HG03442 (cell line): Measurements from ENCODE around the gene TBX6.
"Not testable (repeated sequence)": the region's sequence is repeated elsewhere in the genome, so short reads cannot be mapped to it uniquely, and the experiment has no call there.

Experiments
- ATAC-seq: cut with Tn5 transposase; IDR thresholded peaks from one replicate; pipeline ENCODE4 v1.9.1; 2021; ENCODE audit warnings: mild to moderate bottlenecking, moderate library complexity; ENCODE audit not compliant: unreplicated experiment

The TBX6 gene, protein sequence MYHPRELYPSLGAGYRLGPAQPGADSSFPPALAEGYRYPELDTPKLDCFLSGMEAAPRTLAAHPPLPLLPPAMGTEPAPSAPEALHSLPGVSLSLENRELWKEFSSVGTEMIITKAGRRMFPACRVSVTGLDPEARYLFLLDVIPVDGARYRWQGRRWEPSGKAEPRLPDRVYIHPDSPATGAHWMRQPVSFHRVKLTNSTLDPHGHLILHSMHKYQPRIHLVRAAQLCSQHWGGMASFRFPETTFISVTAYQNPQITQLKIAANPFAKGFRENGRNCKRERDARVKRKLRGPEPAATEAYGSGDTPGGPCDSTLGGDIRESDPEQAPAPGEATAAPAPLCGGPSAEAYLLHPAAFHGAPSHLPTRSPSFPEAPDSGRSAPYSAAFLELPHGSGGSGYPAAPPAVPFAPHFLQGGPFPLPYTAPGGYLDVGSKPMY

DNA sequence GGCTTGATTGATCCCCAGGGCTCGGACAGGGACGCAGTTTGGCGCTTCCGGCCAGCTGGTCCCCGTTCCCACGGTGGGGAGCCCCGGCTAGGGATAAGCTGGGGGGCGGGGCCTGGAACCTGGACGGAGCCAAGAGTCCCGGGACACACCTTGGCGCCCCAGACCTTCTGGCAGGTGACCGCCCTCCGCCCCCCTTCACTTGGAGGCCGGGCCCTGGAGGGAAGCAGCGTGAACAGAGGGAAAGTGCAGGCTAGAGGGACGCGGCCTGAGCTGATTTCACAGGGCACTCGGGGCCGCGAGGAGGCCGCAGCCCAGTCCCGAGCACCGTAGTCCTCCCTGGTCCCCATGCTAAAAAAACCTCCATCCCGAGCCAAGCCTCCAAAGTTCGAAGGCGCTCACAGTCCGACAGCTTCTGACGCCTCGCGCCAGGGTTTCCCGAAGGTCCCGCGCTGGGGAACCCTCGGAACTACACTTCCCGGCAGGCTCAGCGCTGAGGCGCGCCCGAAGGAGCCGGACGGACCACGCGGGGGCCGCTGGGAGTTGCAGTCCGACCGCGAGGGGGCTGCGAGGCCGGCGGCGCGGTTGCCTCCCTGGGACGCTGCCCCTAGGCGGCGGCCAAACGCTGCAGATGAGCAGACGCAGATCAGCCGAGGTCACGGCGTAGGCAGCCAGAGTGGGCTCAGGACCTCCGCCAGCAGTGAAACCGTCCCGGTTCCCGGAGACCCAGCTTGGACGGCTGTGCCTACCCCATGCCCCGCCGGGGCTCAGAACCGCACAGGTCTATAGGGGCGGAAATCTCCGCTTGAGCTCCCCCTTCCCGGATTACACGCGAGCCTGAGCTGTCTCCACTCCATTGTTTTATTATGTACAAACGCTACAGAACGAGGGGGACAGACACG, at the start of gene TBX6:
TBX6 (minus strand) TSS at position 451 of the 899 bp plus-strand sequence. CDS start 731 bp downstream, outside the sequence.
- ATAC-seq: peak; percentile 59

DNA sequence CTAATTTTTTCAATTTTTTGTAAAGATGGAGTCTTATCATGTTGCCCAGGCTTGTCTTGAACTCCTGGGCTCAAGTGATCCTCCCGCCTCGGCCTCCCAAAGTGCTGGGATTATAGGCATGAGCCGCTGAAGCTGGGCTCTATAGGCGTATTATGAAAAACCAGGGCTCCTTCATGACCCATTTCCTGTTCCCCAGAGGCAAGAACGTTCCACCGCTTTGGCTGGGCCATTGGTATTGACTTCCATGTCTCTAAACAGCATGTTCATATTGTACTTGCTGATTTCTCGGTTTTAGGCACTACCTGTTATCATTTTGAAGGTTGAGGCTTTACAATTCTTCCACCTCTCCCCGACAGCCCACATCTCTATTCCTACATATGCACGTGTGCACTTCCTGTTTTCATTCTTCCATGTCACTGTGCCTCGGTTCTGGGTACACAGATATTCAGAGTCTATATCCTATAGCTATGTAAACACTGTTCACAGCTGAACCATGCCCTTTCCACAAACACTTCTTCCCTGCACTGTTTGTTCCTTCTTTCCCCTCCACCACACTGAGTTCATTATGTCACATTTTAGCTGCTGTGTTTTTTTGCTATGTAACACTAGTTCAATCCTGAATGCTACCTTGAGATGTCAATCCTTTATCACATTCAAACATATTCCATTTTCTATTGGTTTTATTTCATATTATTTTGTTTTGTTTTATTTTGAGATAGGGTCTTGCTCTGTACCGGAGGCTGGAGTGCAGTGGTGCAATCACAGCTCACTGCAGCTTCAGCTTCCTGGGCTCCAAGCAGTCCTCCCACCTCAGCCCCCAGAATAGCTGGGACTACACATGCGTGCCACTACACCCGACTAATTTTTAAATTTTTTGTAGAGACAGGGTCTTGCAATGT, 48.1 kb upstream of the TBX6 start:
- no peak for ATAC-seq

DNA sequence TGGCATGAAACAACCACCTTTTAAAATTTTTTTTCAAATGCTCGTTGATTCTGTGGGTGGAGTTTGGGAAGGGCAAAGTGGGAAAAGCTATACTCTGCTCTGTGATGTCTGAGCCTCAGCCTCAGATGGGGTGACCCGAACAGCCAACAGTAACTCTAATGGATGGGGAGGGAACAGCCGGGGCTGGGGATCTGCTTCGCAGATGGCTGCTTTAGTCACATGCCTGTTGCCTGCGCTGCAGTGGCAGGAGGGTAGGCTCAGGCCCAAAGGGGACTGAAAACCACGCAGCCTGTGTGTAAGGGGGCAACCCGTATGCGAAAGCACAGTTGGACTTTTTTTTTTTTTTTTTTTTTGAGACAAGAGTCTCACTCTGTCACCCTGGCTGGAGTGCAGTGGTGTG, 46.2 kb upstream of the TBX6 start:
- ATAC-seq: no peak

DNA sequence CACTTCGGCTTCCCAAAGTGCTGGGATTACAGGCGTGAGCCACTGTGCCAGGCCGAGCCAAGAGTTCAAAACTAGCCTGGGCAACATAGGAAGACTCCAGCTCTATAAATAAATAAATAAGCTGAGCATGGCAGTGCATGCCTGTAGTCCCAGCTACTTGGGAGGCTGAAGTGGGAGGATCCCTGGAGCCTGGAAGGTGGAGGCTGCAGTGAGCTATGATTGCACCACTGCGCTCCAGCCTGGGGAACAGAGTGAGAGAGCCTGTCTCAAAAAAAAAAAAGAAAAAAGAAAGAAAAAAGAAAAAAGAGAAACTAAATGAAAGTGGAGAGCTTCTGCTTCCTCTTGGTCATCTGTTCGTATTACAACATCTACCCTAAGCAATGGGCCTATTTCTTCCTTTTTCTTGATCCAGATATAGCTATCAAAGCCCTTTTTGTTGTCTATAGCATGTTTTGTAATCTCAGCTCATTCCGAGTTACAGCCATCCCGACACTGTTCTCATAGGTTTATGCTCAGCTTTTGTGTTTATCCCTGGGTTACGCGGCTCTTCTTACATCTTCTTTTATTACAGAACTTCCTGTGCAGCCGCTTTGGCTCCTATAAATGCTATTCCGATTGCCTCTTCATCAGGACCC, 45.4 kb upstream of the TBX6 start:
- ATAC-seq: no peak

DNA sequence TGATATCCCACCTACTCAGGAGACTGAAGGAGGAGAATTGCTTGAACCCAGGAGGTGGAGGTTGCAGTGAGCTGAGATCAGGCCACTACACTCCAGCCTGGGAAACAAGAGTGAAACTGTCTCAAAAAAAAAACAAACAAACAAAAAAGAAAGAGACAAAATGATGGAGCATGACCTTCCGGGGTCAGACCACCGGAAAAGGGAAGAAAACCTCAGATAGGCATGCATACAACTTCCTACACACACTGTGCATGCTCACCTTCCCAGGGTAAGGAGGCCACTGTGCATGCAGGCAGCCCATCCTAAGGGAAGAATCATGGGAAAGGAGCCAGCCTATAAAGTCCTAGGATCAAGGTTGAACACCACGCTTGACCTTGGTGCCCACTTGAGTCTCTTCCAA, 40.9 kb upstream of the TBX6 start:
- ATAC-seq: no peak

DNA sequence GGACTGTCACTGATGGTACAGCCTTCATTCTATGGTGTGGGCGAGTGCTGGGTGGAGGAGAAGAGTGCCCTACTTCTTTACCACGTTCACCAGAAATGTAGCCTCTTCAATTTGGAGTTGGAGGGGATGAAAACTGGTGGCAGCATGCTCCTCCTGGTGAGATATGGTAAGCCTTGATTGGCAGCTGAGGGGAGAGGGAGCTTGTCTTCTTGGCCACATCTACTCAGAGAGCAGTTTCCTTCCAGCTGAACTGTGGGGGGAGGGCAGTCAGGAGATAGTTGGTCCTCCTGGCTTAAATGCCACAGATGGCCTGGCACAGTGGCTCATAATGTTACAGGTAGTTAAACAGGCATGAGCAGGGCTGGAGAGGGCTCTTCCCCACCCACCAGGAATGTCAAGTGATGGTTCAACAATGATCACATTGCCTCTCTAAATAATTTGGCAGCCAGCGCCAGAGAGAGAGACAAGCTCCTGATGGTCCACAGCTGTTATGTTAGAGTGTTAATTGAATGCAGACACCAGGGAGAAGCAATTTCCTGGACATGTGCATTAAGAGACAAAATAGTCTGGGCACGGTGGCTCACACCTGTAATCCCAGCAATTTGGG, 40.2 kb upstream of the TBX6 start:
- ATAC-seq: no peak

DNA sequence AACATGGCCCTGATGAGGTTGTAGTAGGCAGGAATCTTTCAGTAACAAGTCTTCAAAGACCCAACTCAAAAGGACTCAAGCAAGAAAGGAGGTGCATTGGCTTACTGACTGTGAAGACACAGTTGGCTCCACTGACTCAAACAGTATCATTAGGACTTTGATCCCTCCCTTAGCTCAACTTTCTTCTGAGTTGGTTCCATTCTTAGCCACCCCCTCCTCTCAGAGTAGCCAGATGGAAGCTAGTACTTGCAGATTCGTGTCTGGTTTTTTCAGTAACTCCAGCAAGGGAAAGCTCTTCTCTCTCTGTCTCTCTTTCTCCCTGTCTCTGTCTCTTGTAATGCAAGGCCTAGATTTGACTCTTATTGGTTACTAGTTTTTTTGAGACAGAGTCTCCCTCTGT, 36.3 kb upstream of the TBX6 start:
- ATAC-seq: no peak

DNA sequence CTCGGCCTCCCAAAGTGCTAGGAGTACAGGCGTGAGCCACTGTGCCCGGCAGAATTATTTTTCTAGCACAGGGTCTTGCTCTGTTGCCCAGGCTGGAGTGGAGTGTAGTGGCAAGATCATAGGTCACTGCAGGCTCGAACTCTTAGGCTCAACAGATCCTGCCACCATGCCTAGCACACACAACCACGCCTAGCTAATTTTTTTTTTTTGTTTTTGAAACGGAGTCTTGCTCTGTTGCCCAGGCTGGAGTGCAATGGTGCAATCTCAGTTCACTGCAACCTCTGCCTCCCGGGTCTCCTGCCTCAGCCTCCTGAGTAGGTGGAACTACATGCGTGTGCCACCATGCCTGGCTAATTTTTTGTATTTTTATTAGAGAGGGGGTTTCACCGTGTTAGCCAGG, 34.0 kb upstream of the TBX6 start:
- ATAC-seq: not testable (repeated sequence)

DNA sequence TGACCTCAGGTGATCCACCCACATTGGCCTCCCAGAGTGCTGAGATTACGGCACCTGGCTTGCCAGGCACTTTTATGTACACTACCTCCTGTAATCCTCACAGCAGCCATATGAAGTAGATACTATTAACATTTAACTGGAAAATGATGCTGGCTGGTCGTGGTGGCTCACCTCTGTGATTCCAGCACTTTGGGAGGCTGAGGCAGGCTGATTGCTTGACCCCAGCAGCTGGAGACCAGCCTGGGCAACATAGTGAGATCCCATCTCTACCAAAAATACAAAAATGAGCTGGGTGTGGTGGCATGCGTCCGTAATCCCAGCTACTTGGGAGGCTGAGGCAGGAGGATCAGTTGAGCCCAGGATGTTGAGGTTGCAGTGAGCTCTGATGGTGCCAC, 33.3 kb upstream of the TBX6 start:
- no peak for ATAC-seq

DNA sequence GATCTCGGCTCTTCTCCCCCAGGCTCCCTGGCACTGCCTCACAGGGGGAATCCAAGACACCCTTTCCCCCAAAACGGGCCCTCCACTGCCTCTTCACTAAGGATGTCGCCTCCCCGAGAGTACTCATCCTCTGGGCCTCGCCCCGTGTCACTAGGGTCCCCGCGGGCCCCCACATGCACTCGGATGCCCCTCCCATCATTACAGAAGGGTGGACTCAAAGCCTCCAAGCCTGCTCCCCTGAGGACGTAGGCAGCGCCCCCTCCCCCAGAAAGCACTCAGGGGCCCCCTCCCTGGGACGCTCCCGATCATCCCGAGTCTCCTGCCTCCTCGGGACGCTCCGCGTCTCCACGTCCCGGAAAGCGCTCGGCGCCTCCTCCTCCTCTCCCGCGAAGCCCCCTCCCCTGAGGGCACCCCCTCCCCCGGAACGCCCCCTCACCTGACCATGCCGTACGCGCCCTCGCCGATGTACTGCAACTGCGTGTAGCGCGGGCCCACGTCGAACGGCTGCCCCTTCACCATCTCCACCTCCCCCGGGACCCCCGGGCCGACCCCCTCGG, 31.0 kb upstream of the TBX6 start:
- ATAC-seq: peak; percentile 11

DNA sequence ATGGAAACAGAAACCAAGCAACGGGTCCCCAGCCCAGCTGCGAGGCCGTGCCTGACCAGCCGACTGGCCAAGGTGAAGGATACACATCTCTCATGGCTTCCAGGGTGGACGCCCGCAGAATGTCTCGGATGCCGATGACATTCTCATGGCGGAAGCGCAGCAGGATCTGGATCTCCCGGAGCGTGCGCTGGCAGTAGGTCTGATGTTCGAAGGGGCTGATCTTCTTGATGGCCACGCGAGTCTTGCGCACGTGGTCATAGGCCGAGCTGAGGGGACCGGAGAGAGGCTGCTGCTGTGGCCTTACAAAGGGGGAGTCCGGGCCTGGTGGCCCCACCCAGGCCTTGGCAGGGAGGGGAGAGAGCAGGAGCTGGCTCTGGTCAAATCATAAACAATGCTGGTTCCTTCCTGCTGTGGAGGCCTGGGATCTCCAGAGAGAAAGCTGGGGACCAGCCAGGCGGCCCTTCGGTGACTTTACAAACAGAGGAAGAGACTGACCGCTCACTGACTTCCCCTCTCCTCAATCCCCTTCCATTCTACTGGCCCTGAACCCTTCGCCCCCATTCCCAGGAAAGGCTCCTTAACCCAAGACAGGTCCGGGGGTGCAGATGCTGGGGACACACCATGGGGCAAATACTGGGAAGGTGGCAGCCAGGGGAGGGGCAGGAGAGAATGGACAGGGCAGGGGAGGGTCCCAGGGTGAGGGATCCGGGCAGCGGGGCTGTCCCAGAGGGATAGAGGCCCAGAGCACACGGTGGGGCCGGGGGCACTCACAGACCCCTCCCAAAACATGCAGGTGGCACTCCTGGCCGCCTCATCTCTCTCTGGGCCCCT, 30.2 kb upstream of the TBX6 start:
- no peak for ATAC-seq

DNA sequence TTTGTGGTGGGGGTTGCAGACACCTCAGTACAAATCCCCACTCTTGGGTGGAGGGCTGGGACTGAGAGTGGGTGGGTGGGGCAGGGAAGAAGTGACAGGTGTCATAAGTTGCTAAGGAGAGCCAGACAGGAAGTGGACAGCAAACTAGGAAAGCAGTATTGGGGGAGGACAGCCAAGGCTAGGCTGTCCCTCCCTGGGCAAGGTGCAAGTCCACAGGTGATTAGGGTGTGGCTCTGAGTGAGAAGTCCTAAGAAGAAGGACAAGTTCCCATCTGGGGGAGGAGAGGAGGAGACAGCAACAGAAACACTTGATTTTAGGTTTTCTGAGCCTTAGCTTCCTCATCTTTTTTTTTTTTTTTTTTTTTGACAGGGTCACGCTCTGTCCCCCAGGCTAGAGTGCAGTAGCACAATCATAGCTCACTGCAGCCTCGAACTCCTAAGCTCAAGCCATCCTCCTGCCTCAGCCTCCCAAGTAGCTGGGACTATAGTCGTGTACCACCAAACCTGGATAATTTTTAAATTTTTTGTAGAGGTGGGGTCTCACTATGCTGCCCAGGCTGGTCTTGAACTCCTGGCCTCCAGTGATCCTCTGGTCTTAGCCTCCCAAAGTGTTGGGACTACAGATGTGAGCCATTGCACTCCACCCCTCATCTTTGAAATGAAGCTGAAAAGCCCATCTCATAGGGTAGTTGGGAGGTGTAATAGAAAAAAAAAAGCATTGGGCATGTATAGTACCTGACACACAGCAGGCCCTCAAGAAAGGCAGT, 28.8 kb upstream of the TBX6 start:
- no peak for ATAC-seq

DNA sequence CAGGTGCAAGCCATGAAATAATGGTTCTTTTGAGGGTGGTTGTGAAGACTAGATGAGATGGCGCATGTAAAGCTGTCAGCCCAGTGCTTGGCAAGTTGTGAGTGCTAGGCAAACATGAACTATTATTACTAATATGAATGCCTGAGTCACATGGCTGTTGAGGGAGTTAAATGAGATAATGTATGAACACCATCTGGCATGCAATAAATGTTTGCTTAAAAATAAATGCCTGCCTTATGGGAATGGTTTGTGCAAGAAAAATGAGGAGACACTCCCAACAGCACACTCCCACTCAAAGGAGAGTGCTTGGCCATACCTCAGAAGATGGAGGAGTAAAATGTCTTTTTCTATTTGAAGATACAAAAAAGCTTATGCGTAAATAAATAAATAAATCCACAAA, 27.7 kb upstream of the TBX6 start:
- ATAC-seq: no peak

DNA sequence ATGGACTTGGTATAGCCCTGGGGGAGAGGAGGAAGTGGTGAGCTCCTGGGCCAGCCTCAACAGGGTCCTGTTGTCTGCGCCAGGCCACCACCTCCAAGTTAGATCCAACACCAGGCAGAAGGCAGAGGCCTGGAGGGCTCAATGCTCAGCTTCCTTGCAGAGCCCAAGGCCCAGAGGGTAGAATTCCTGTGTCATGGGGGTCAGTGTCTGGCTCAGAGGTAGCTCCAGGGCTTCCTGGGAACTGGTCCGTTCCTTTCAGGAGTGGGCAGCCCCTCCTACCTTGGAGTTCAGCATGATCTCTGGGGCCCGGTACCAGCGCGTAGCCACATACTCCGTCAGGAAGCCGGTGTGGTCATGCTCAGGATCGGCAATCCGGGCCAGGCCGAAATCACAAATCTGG, 26.0 kb upstream of the TBX6 start:
- no peak for ATAC-seq

DNA sequence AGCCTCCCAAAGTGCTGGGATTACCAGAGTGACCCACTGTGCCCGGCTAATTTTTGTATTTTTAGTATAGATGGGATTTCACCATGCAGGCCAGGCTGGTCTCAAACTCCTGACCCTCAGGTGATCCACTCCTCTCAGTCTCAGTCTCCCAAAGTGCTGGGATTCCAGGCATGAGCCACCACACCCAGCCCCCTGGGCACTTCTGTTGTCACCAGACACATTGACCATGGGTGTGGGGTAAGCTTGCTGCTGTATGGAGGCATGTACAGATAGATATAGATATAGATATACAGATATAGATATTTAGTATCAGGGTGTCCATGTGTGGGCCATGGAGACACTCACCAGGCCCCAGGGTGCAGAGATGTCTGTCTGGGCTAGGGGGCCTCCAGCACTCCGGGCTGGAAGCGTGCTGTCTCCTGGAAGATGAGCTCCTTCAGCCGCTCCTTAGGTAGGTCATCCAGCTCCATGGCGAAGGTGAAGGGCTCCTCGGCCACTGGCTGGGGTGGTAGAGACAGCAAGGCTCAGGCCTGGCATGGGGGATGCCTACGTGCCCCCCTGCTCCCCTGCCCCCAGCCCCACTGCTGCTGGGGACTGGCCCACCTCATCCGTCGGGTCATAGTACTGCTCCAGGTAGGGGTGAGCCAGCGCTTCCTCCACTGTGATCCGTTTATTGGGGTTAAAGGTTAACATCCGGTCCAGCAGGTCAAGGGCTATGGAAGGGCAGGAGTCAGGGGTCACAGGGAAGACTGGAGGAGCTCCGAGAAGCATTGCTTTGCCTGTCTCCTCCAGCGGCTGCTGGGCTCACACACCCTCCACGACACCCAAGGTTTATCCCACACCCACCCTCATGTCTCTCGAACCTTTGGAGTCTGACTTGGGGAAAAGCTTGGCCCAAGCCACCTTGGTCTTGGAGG, 24.8 kb upstream of the TBX6 start:
- no peak for ATAC-seq

DNA sequence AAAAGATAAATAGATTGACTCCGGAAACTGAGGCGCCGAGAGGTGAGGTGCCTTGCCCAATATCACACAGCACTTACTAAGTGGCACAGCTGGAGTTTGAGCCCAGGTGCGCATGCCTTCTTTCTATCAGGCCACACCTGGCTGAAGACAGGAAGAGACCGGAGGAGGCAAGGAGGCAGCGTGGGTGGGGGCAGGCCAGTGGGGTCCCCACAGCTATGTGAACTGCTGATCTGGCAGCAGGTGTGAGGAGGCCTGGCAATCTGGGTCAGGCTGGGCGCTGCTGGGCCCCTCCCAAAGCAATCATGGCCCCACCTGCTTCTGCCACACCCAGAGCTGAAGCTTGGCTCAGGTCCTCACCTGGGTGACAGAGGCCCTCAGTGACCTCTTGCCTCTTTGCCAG, 23.5 kb upstream of the TBX6 start:
- no peak for ATAC-seq

DNA sequence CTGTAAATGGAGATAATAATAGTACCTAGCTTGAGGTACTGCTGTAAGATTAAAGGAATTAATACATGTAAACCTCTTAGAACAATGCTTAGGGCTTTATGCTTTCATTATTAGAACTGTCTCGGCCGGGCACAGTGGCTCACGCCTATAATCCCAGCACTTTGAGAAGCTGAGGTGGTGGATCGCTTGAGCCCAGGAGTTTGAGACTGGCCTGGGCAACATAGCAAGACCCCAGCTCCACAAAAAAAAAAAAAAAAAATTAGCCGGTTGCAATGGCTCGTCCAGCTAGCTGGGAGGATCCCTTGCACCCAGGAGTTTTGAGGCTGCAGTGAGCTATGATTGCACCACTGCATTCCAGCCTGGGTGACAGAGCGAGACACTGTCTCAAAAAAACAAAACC, 23.1 kb upstream of the TBX6 start:
- ATAC-seq: not testable (repeated sequence)
